ENCODE data around the gene VPS33B. TPM values are rescaled to one million over a fixed set of nuclear protein-coding genes. Genes with fewer than 3 reads are reported as not detected.

The VPS33B gene
- total RNA-seq, 4 donors from 2014 or later = 7.4 to 13.9 (median 12.4) TPM

DNA sequence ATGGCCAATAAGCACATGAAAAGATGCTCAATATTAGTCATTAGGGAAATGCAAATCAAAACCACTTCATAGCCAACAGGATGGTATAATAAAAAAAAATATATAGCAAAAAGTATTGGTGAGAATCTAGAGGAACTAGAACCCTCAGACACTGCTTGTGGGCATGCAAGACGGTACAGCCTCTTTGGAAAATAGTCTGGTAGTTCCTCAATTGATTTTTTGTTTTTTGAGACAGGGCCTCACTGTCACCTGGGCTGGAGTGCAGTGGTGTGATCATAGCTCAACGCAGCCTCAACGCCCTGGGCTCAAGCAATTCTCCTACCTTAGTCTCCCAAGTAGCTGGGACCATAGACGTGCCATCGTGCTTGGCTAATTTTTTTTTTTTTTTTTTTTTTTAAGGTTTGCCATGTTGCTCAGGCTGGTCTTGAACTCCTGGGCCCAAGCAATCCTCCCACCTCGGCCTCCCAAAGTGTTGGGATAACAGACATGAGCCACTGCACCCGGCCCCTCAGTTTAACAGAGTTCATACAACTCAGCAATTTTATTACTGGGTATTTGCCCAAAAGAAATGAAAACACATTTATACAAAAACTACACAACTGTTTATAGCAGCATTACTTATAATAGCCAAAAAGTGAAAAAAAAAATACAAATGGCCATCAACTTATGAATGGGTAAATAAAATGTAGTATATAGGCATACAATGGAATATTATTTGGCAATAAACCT lies 33.2 kb downstream of the VPS33B start:
- intact Hi-C loops (cut with DNase I) = no loop called here
- DNase-seq = no peak
- Histone ChIP-seq H3K27ac (no peak overlapping the region), H3K4me3 (replicated peaks in 1 of 3) (no peak overlapping the region), H3K4me1 (peaks cover 0 to 6% of the 10 kb centered on the region in 2 donors), H3K9me3 (no peaks in the 10 kb centered on the region), H3K27me3 (no peaks in the 10 kb centered on the region), H3K36me3 (no peaks in the 10 kb centered on the region)
- no peak for TF ChIP-seq POLR2A (IDR thresholded peaks at IDR 0.05)
- TF ChIP-seq, protein P1, sequence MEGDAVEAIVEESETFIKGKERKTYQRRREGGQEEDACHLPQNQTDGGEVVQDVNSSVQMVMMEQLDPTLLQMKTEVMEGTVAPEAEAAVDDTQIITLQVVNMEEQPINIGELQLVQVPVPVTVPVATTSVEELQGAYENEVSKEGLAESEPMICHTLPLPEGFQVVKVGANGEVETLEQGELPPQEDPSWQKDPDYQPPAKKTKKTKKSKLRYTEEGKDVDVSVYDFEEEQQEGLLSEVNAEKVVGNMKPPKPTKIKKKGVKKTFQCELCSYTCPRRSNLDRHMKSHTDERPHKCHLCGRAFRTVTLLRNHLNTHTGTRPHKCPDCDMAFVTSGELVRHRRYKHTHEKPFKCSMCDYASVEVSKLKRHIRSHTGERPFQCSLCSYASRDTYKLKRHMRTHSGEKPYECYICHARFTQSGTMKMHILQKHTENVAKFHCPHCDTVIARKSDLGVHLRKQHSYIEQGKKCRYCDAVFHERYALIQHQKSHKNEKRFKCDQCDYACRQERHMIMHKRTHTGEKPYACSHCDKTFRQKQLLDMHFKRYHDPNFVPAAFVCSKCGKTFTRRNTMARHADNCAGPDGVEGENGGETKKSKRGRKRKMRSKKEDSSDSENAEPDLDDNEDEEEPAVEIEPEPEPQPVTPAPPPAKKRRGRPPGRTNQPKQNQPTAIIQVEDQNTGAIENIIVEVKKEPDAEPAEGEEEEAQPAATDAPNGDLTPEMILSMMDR (IDR thresholded peaks at IDR 0.05) = no peak
- 87 to 91% methylated on average over 7 of the region's 7 CpGs for WGBS, 2 donors

DNA sequence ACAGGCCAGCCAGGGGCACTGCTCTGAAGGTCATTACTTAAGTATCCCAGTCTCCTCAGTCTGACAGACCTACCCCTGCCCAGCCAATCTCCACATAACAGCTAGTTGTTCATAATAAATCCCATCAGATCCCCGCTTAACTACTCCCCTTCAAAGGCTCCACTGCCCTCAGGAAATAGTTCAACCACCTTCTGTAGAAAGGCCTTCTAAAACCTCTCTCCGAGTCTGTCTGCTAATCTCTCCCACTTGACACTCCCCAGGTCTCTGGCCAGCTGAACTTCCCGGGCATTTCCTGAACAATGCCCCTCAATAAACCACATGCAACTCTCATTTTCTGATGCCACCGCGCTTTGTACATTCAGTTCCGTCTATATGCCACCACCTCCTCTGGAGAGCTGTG lies 34.1 kb downstream of the VPS33B start:
- Histone ChIP-seq H3K36me3 (no peaks in the 10 kb centered on the region), H3K9me3 (no peaks in the 10 kb centered on the region), H3K27me3 (no peaks in the 10 kb centered on the region), H3K27ac (no peak overlapping the region), H3K4me1 (peaks cover 0 to 1% of the 10 kb centered on the region in 2 donors), H3K4me3 (replicated peaks in 1 of 3) (no peak overlapping the region)
- DNase-seq = no peak
- TF ChIP-seq POLR2A (IDR thresholded peaks at IDR 0.05) = no peak
- TF ChIP-seq, protein P1 (IDR thresholded peaks at IDR 0.05) = no peak
- intact Hi-C loops (cut with DNase I) = no loop called here
- 62 to 68% methylated on average over 6 of the region's 6 CpGs for WGBS, 2 donors

DNA sequence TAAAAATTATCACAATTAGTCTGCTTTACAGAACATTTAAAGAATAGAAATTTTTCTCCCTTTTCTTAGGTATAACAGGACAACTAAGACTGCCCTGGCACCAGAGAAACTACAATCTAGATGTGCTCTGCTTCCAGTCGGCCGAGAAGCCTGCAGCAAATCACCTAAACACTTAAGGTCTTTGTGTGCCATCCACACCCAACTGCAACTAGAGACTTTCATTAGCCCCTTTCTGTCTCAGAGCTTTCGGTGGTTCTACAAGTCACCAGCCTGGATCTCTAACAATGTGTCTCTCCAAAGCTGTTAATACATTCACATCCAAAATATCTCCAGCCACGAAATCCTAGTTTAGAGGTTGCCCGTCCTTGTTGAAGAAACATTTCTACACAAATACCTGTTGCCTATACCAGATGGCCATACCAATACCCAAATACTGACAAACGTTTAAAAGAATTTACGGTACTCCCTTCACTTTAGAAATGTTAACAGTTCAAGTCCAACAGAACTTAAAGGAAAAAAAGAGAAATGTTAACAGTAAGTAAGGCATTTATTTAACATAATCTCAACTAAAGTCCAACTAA lies 34.7 kb downstream of the VPS33B start:
- Histone ChIP-seq H3K9me3 (no peaks in the 10 kb centered on the region), H3K36me3 (no peaks in the 10 kb centered on the region), H3K27me3 (no peaks in the 10 kb centered on the region), H3K4me3 (replicated peaks in 1 of 3) (no peak overlapping the region), H3K27ac (no peak overlapping the region), H3K4me1 (no peaks in the 10 kb centered on the region)
- no peak for TF ChIP-seq POLR2A (IDR thresholded peaks at IDR 0.05)
- TF ChIP-seq, protein P1 (IDR thresholded peaks at IDR 0.05) = no peak
- intact Hi-C loops (cut with DNase I) = no loop called here
- WGBS, 2 donors = 69 to 72% methylated on average over 7 of the region's 7 CpGs
- no peak for DNase-seq

DNA sequence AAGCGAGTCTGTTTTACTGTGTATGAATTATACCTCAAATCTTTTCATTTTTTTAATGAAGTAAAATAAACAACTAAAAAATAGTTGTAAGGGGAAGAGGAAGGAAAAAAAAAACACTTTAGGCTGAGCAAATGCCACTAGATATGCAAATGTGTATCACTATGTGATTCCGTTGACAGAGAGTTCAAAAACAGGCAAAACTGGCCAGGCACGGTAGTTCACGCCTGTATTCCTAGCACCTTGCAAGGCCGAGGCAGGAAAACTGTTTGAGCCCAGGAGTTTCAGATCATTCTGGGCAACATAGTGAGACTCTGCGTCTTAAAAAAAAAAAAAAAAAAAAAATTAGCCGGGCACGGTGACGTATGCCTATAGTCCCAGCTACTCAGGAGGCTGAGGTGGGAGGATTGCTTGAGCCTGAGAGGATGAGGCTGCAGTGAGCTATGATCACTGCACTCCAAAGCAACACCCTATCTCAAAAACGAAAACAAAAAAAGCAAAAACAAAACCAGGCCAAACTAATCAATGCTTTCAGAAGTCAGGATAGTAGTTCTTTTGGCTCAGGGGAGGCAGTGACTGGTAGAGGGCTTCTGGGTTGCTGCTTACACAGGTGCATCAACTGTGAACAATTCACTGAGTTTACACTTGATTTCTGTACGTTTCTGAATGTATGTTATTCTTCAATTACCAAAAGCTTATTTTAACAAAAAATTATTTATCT lies 35.4 kb downstream of the VPS33B start:
- Histone ChIP-seq H3K27ac (no peak overlapping the region), H3K4me1 (no peaks in the 10 kb centered on the region), H3K36me3 (no peaks in the 10 kb centered on the region), H3K27me3 (no peaks in the 10 kb centered on the region), H3K9me3 (no peaks in the 10 kb centered on the region), H3K4me3 (replicated peaks in 1 of 3) (no peak overlapping the region)
- intact Hi-C loops (cut with DNase I) = no loop called here
- no peak for DNase-seq
- 78 to 85% methylated on average over 11 of the region's 11 CpGs for WGBS, 2 donors
- TF ChIP-seq, protein P1 (IDR thresholded peaks at IDR 0.05) = no peak
- no peak for TF ChIP-seq POLR2A (IDR thresholded peaks at IDR 0.05)

DNA sequence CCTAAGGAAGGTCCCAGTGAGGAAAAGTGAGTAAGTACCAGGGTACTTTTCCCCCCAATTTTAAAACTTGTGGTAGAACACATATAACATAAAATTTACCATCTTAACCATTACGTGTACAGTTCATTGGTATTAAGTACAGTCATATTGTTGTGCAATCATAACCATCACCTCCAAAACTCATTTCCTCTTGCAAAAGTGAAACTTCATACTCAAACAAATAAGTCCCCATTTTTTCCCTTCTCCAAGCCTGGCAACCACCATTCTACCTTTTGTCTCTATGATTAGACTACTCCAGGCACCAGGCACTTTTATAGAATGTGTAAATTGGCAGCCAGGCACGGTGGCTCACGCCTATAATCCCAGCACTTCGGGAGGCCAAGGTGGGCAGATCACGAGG lies 40.3 kb downstream of the VPS33B start:
- no peak for DNase-seq
- no peak overlapping the region for H3K27ac ChIP-seq
- no peak overlapping the region for H3K4me3 ChIP-seq (replicated peaks in 1 of 3)
- H3K4me1 ChIP-seq = no peaks in the 10 kb centered on the region
- H3K27me3 ChIP-seq = no peaks in the 10 kb centered on the region
- WGBS, 2 donors = 94 to 95% methylated on average over 5 of the region's 5 CpGs
- intact Hi-C loops (cut with DNase I) = no loop called here
- H3K9me3 ChIP-seq = no peaks in the 10 kb centered on the region
- H3K36me3 ChIP-seq = no peaks in the 10 kb centered on the region
- no peak for TF ChIP-seq POLR2A (IDR thresholded peaks at IDR 0.05)
- TF ChIP-seq, protein P1 (IDR thresholded peaks at IDR 0.05) = no peak

Measured in thyroid gland (tissue), 4 donors.